ENCODE measurements around the gene GAB2. TPM values are rescaled to one million over a fixed set of nuclear protein-coding genes. Genes with fewer than 3 reads are reported as not detected.

The GAB2 gene
- total RNA-seq, 3 donors from 2014 or later, result 21.5 to 36.1 (median 26.6) TPM

DNA sequence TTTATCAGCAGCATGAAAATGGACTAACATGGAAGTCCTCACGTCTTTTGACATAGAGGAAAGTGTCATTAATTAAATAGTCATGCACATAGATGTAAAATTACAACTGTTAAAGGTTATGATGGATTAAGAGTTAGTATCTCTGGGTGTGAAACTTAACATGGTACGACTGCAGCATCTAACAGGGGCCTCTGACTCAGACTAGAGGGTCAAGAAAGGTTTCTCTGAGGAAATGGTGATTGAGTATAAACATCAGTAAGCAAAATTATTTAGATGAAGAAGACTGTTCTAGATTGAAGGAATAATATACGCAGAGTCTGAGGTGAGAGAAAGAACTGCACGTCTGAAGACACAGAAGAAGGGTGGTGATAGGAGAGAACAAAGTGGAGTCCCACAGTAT, 42.1 kb upstream of the GAB2 start:
- no peaks in the 10 kb centered on the region for H3K36me3 ChIP-seq (ENCODE audit: low read depth)
- ATAC-seq (no peak), DNase-seq (no peak)
- no peak overlapping the region for H3K4me3 ChIP-seq
- TF ChIP-seq, protein P1, sequence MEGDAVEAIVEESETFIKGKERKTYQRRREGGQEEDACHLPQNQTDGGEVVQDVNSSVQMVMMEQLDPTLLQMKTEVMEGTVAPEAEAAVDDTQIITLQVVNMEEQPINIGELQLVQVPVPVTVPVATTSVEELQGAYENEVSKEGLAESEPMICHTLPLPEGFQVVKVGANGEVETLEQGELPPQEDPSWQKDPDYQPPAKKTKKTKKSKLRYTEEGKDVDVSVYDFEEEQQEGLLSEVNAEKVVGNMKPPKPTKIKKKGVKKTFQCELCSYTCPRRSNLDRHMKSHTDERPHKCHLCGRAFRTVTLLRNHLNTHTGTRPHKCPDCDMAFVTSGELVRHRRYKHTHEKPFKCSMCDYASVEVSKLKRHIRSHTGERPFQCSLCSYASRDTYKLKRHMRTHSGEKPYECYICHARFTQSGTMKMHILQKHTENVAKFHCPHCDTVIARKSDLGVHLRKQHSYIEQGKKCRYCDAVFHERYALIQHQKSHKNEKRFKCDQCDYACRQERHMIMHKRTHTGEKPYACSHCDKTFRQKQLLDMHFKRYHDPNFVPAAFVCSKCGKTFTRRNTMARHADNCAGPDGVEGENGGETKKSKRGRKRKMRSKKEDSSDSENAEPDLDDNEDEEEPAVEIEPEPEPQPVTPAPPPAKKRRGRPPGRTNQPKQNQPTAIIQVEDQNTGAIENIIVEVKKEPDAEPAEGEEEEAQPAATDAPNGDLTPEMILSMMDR (IDR thresholded peaks at IDR 0.05), result no peak
- intact Hi-C loops (cut with DNase I, micrococcal nuclease), result no loop called here
- no peaks in the 10 kb centered on the region for H3K9me3 ChIP-seq
- no peaks in the 10 kb centered on the region for H3K4me1 ChIP-seq (ENCODE audit: low read depth)

DNA sequence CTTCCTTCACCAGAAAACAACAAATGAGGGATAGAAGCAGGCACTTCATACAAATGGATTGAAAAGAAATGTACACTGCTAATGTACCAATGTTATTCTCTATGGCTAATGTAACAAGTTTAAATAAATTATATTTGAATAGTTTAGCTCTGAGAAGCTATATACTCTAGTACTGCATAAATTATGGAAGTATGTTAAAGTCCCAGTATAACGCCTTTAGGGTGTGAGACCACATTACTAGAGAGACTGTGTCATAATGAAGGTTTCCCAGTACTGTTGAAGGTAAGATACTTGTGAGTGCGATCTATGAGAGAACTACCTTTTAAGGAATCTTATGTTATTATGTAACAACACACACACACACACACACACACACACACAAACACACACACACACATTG, 39.8 kb upstream of the GAB2 start:
- Histone ChIP-seq H3K36me3 (ENCODE audit: low read depth) (no peaks in the 10 kb centered on the region), H3K9me3 (no peaks in the 10 kb centered on the region), H3K4me1 (ENCODE audit: low read depth) (no peaks in the 10 kb centered on the region), H3K4me3 (no peak overlapping the region)
- TF ChIP-seq, protein P1 (IDR thresholded peaks at IDR 0.05), result no peak
- intact Hi-C loops (cut with DNase I, micrococcal nuclease), result no loop called here
- no peak for DNase-seq
- ATAC-seq, result no peak

DNA sequence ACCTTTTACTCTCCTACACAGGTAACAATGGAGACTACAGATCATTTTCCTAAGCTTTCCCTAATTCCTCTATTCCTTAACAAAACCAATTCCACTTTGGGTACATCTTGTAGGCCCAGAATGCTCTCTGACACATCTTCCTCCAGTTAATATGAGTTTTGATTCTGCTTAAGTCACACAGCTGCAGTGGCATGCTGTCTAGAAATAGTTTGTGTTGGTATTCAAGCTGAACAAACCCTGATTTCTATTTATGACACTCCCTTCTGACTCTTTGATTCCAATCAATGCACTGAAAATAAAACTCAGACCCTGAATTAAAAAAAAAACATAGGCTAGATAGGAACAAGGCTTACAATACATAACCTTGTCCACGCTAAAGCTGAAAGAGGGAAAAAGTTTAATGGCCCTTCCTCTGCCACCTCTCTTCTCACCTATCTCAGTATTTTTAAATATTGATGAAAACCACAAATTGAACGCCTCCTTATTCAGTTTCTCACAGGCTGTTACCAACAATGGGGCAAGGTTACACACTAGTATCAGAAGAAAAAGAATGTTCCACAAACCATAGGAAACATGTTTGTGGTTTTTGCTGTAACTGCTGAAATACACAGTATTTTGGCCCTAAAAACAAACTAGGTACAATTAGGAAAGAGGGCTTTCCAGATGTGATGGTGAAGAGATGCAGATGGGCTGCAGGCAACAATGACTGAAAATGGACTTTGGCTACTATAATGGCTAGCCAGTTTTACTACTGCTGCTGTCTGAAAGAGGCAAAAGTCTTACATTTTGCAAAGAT, 35.7 kb upstream of the GAB2 start:
- ATAC-seq, result no peak
- intact Hi-C loops (cut with DNase I, micrococcal nuclease), result no loop called here
- Histone ChIP-seq H3K4me3 (no peak overlapping the region), H3K9me3 (no peaks in the 10 kb centered on the region), H3K4me1 (ENCODE audit: low read depth) (peaks cover 11% of the 10 kb centered on the region), H3K36me3 (ENCODE audit: low read depth) (no peaks in the 10 kb centered on the region)
- no peak for DNase-seq
- TF ChIP-seq, protein P1 (IDR thresholded peaks at IDR 0.05), result no peak

DNA sequence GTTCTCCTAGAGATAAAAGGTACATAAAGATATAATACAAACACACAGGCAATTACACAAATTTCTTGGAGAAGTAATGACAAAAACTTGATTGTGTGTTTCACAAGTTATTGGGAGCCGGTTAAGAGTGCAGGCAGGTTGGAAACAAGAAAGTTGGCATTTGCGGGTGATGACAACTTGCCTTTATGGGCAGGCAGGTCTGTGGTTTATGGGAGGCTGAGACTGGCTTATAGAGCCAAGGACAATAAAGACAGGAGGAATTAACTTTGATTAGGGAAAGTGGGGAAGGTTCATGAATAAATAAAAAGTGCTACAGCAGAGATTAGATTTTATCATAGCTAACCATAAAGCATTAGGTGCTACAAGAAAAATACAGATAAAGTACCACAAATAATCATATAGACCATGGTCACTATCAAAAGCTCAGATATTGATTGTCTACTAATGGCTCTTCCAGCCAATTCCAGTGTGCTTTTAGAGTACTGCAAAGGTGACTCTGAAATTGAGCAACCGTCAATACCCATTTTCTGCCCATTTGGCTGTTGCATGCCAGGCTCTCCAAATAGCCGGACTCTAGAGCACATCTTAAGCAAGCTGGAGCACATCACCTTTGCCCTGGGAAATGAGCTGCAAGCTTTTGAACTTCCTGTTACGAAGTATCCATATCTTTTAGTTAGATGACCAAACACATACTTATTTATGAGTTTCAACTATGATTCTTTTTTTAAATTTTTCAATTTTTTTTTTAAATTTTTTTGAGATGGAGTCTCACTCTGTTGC, 33.9 kb upstream of the GAB2 start:
- DNase-seq (peak in 1 of 3 donors; percentile 62), ATAC-seq (peak; percentile 94)
- no peaks in the 10 kb centered on the region for H3K36me3 ChIP-seq (ENCODE audit: low read depth)
- TF ChIP-seq, protein P1 (IDR thresholded peaks at IDR 0.05), result no peak
- no peaks in the 10 kb centered on the region for H3K9me3 ChIP-seq
- peaks cover 11% of the 10 kb centered on the region for H3K4me1 ChIP-seq (ENCODE audit: low read depth)
- intact Hi-C loops (cut with DNase I, micrococcal nuclease), result no loop called here
- H3K4me3 ChIP-seq, result no peak overlapping the region

DNA sequence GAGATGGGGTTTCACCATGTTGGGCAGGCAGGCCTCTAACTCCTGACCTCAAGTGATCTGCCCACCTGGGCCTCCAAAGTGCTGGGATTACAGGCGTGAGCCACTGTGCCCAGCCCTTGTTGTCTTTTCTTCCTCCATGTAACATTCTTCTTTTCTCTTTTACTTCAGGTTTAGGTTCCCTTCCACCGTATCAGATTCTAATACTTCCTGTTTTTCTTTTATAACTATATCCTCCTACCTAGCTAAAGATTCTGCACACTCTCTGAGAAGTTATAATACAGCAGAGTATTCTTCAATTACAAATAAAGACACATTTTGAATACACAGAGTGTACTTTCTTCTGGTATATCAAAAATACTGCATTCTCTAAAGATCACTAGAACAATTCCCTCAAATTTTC, 33.2 kb upstream of the GAB2 start:
- intact Hi-C loops (cut with DNase I, micrococcal nuclease), result no loop called here

More for the DNA sequence above, 33.2 kb upstream of the GAB2 start:
- Histone ChIP-seq H3K36me3 (ENCODE audit: low read depth) (no peaks in the 10 kb centered on the region), H3K9me3 (no peaks in the 10 kb centered on the region), H3K4me3 (no peak overlapping the region), H3K4me1 (ENCODE audit: low read depth) (peaks cover 11% of the 10 kb centered on the region)
- no peak for ATAC-seq
- no peak for DNase-seq
- TF ChIP-seq, protein P1 (IDR thresholded peaks at IDR 0.05), result no peak
